Neutrophil (primary cell): ENCODE data around the gene CALHM2.

ENCODE experiments used
- H3K27ac ChIP-seq: fragments of 200-600 bp; sonication (generic); 2 replicates; pipeline ENCODE4 v1.5.1; 2016; ENCODE audit warnings: mild to moderate bottlenecking, moderate library complexity
- H3K27me3 ChIP-seq: fragments of 200-600 bp; sonication (generic); 2 replicates; pipeline ENCODE4 v1.6.0; 2016; ENCODE audit warnings: mild to moderate bottlenecking
- H3K36me3 ChIP-seq: fragments of 200-600 bp; sonication (generic); 2 replicates; pipeline ENCODE4 v1.5.1; 2017
- H3K4me1 ChIP-seq, 2 experiments: fragments of 200-600 bp in 1 of 2; sonication (generic) in 1 of 2; 1 replicate in 1 of 2; 2 replicates in 1 of 2; pipeline versions ENCODE4 v1.5.1 to v1.6.1; 2013 to 2016; ENCODE audit warnings: low read depth in 1 of 2, low read length in 1 of 2, mild to moderate bottlenecking in 1 of 2, moderate library complexity in 1 of 2; ENCODE audit not compliant: control insufficient read depth in 1 of 2, insufficient read depth in 1 of 2
- H3K4me3 ChIP-seq, 2 experiments: fragments of 200-600 bp in 1 of 2; sonication (generic) in 1 of 2; 1 replicate in 1 of 2; 2 replicates in 1 of 2; pipeline ENCODE4 v1.5.1; 2013 to 2016; ENCODE audit warnings: low read depth in 1 of 2, low read length in 1 of 2, mild to moderate bottlenecking in 1 of 2, moderate library complexity in 1 of 2
- H3K9me3 ChIP-seq: fragments of 200-600 bp; sonication (generic); 2 replicates; pipeline ENCODE4 v1.5.1; 2016
- CTCF ChIP-seq: fragments of 200-600 bp; sonication (generic); IDR thresholded peaks from 2 replicates; pipeline ENCODE4 v1.5.1; 2016; ENCODE audit warnings: antibody characterized with exemption

The CALHM2 gene

DNA sequence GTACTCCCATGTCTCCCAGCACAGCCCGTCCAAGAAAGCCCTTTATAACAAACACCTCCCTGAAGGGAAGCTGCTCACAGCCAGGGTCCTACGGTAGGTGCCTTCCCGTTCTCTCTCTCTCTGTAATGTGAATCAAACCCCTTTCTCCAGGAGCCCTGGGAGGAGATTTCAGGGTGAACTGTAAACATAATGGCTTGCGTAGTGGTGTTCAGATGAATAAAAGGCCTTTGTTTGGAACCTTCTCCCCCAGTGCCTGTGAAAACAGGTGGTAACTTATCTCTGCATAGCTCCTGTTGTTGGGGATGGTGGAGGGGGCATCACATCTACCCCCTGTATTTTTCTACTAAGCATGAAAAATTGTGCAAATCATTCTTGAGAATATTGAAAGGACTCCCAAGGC is 12.4 kb downstream of the CALHM2 start:
- no peaks in the 10 kb centered on the region for H3K4me1 ChIP-seq
- H3K27me3 ChIP-seq: no peaks in the 10 kb centered on the region
- no peaks in the 10 kb centered on the region for H3K9me3 ChIP-seq
- no peak overlapping the region for H3K27ac ChIP-seq
- H3K36me3 ChIP-seq: peaks cover 74% of the 10 kb centered on the region
- TF ChIP-seq CTCF: no peak
- H3K4me3 ChIP-seq: no peak overlapping the region

DNA sequence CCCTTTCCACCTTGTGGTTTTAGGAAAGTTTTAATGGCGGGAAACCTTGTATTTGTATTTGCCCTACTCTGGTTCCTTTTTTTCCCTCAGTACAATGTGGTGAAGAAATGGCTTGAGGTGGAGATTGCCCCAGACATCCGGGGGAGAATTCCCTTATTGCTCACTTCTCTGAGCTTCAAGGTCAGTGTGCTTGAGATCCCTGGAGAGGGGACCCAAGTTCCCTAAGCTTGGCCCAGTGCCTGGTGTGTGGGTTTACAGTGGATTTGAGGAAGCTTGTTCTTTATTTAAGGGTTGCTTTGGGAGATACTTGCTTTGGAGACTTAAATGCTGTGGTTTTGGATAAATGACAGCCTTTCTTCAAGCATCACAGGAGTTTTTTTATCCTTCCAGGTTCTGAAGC is 18.3 kb downstream of the CALHM2 start:
- Histone ChIP-seq H3K36me3 (peaks cover 16% of the 10 kb centered on the region), H3K4me3 (no peak overlapping the region)

GRCh38 chr10:103431902-103432301 is 20.3 kb downstream of the CALHM2 start:
- H3K9me3 ChIP-seq: no peaks in the 10 kb centered on the region
- no peaks in the 10 kb centered on the region for H3K27me3 ChIP-seq
- H3K4me3 ChIP-seq: no peak overlapping the region
- H3K27ac ChIP-seq: no peak overlapping the region
- TF ChIP-seq CTCF: no peak
- H3K36me3 ChIP-seq: peaks cover 5% of the 10 kb centered on the region
- peaks cover 19 to 32% of the 10 kb centered on the region in 2 experiments for H3K4me1 ChIP-seq

More for the DNA sequence above, 18.3 kb downstream of the CALHM2 start:
- Histone ChIP-seq H3K4me1 (peaks cover 18 to 28% of the 10 kb centered on the region in 2 experiments), H3K27me3 (no peaks in the 10 kb centered on the region), H3K9me3 (no peaks in the 10 kb centered on the region), H3K27ac (no peak overlapping the region)
- no peak for TF ChIP-seq CTCF

DNA sequence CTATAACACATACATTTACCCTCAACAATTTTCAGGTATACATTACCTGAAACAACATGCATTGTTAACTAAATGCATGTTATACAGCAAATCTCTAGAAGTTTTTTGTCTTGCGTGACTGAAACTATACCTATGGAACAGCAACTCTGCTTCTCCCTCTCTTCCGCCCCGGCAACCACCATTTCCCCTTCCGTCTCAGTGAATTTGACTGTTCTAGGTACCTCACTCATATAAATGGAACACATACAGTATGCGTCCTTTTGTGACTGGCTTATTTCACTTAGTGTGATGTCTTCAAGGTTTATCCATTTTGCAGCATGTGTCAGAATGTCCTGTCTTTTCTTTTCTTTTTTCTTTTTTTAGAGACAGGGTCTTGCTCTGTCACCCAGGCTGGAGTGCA is 22.5 kb downstream of the CALHM2 start:
- Histone ChIP-seq H3K27ac (no peak overlapping the region), H3K4me1 (peaks cover 18 to 31% of the 10 kb centered on the region in 2 experiments), H3K27me3 (no peaks in the 10 kb centered on the region), H3K4me3 (no peak overlapping the region), H3K36me3 (peaks cover 11% of the 10 kb centered on the region), H3K9me3 (no peaks in the 10 kb centered on the region)
- TF ChIP-seq CTCF: no peak

- H3K36me3 ChIP-seq: peaks cover 16% of the 10 kb centered on the region
These were observed 23.1 kb downstream of the CALHM2 start for GRCh38 chr10:103428989-103429643.

More at GRCh38 chr10:103428989-103429643, 23.1 kb downstream of the CALHM2 start:
- Histone ChIP-seq H3K9me3 (no peaks in the 10 kb centered on the region), H3K27ac (no peak overlapping the region), H3K4me1 (peaks cover 13 to 26% of the 10 kb centered on the region in 2 experiments), H3K4me3 (no peak overlapping the region), H3K27me3 (no peaks in the 10 kb centered on the region)
- TF ChIP-seq CTCF: no peak
